OCI-LY3 (cell line): ENCODE data around the gene NSL1.

Experiments
- H2AFZ ChIP-seq: fragments of 200-600, 300-600 bp; shearing (Covaris generic); 2 replicates; pipeline ENCODE4 v1.6.0; 2014; ENCODE audit warnings: antibody characterized with exemption, low read depth, low read length
- H3K27ac ChIP-seq: fragments of 200-600, 300-600 bp; sonication (generic); 2 replicates; pipeline ENCODE4 v1.5.1; 2014; ENCODE audit warnings: mild to moderate bottlenecking, low read length, moderate library complexity, mixed read lengths
- H3K27me3 ChIP-seq: fragments of 200-600, 300-600 bp; sonication (generic); 2 replicates; pipeline ENCODE4 v1.6.1; 2014; ENCODE audit warnings: low read depth, low read length, mixed read lengths
- H3K36me3 ChIP-seq: fragments of 200-600, 300-600 bp; sonication (generic); replicated peaks from 2 replicates; pipeline ENCODE3; 2014; ENCODE audit warnings: low read depth, low read length, mixed read lengths
- H3K4me1 ChIP-seq: fragments of 300-600, 200-600 bp; sonication (generic); 2 replicates; pipeline ENCODE4 v1.6.1; 2014; ENCODE audit warnings: low read length, mixed read lengths
- H3K4me2 ChIP-seq: fragments of 200-600, 300-600 bp; sonication (generic); 2 replicates; pipeline ENCODE4 v1.6.1; 2014; ENCODE audit warnings: low read length, mixed read lengths
- H3K4me3 ChIP-seq: fragments of 300-600, 200-600 bp; sonication (generic); 2 replicates; pipeline ENCODE4 v1.5.1; 2014; ENCODE audit warnings: antibody characterized with exemption, mild to moderate bottlenecking, low read length, moderate library complexity
- H3K79me2 ChIP-seq: fragments of 300-600, 200-600 bp; shearing (Covaris generic); 2 replicates; pipeline ENCODE4 v1.6.1; 2014; ENCODE audit warnings: mild to moderate bottlenecking, low read length, mixed read lengths
- H3K9ac ChIP-seq: fragments of 300-600, 200-600 bp; shearing (Covaris generic); 2 replicates; pipeline ENCODE4 v1.6.0; 2014; ENCODE audit warnings: mild to moderate bottlenecking, low read length, moderate library complexity
- H3K9me3 ChIP-seq: fragments of 200-600, 300-600 bp; shearing (Covaris generic); 2 replicates; pipeline ENCODE4 v1.6.1; 2014; ENCODE audit warnings: low read length, mixed read lengths; ENCODE audit not compliant: insufficient read depth
- H4K20me1 ChIP-seq: fragments of 200-600, 300-600 bp; sonication (generic); 2 replicates; pipeline ENCODE4 v1.6.1; 2016; ENCODE audit warnings: low read length, mixed read lengths; ENCODE audit not compliant: insufficient read depth
- CTCF ChIP-seq: fragments of 200-600, 300-600 bp; sonication (generic); IDR thresholded peaks from 2 replicates; pipeline ENCODE4 v1.5.1; 2014; ENCODE audit warnings: antibody characterized with exemption, low read length, low read depth
- EZH2phosphoT487 ChIP-seq: fragments of 200-600 bp; shearing (Covaris generic); IDR thresholded peaks from 2 replicates; pipeline ENCODE4 v1.6.1; 2018; ENCODE audit warnings: antibody characterized with exemption, mixed run types, low read depth

NSL1 gene

GRCh38 chr1:212749821-212750535, 41.6 kb downstream of the NSL1 start:
- Histone ChIP-seq H3K79me2 (peaks cover 47% of the 10 kb centered on the region), H3K9me3 (no peaks in the 10 kb centered on the region), H2AFZ (no peak overlapping the region), H3K36me3 (peaks cover 11% of the 10 kb centered on the region), H4K20me1 (peaks cover 9% of the 10 kb centered on the region; the same call in 1 of the 2 replicates), H3K9ac (peak overlapping the region; percentile 61), H3K4me3 (peak overlapping the region; percentile 59), H3K4me1 (peaks cover 68% of the 10 kb centered on the region), H3K27ac (peak overlapping the region; percentile 87), H3K27me3 (no peaks in the 10 kb centered on the region), H3K4me2 (peak overlapping the region; percentile 90)
- TF ChIP-seq EZH2phosphoT487: no peak
- TF ChIP-seq CTCF: peak; percentile 85

GRCh38 chr1:212746546-212746945, 45.0 kb downstream of the NSL1 start:
- Histone ChIP-seq H3K36me3 (peaks cover 28% of the 10 kb centered on the region), H3K27me3 (no peaks in the 10 kb centered on the region), H3K4me2 (no peak overlapping the region), H4K20me1 (peaks cover 5% of the 10 kb centered on the region; the same call in 1 of the 2 replicates), H3K79me2 (peaks cover 52% of the 10 kb centered on the region), H3K4me3 (no peak overlapping the region), H2AFZ (no peak overlapping the region), H3K27ac (no peak overlapping the region), H3K9ac (no peak overlapping the region), H3K4me1 (peaks cover 34% of the 10 kb centered on the region), H3K9me3 (no peaks in the 10 kb centered on the region)
- TF ChIP-seq EZH2phosphoT487 (no peak), CTCF (no peak)

- TF ChIP-seq CTCF (no peak), EZH2phosphoT487 (no peak)
- no peak overlapping the region for H3K4me3 ChIP-seq
- H3K36me3 ChIP-seq: peaks cover 34% of the 10 kb centered on the region
- H4K20me1 ChIP-seq: peaks cover 5% of the 10 kb centered on the region; the same call in 1 of the 2 replicates
- no peak overlapping the region for H3K9ac ChIP-seq
- no peak overlapping the region for H2AFZ ChIP-seq
- no peak overlapping the region for H3K4me2 ChIP-seq
- H3K4me1 ChIP-seq: peaks cover 22% of the 10 kb centered on the region
- H3K27ac ChIP-seq: no peak overlapping the region
- H3K27me3 ChIP-seq: no peaks in the 10 kb centered on the region
- H3K79me2 ChIP-seq: peaks cover 57% of the 10 kb centered on the region
- no peaks in the 10 kb centered on the region for H3K9me3 ChIP-seq
These were observed 46.3 kb downstream of the NSL1 start for GRCh38 chr1:212745303-212745702.

GRCh38 chr1:212743901-212744475, 47.6 kb downstream of the NSL1 start:
- Histone ChIP-seq H3K4me1 (peaks cover 9% of the 10 kb centered on the region; the same call in 1 of the 2 replicates), H3K9ac (no peak overlapping the region), H3K79me2 (peaks cover 54% of the 10 kb centered on the region), H3K36me3 (peaks cover 35% of the 10 kb centered on the region), H2AFZ (no peak overlapping the region), H3K4me3 (no peak overlapping the region), H3K27me3 (no peaks in the 10 kb centered on the region), H3K4me2 (no peak overlapping the region), H3K27ac (no peak overlapping the region), H3K9me3 (no peaks in the 10 kb centered on the region), H4K20me1 (0 out of 2 replicates have a peak, but pooled peaks cover 2% of the 10 kb centered on the region)
- TF ChIP-seq EZH2phosphoT487: no peak
